Measurements from ENCODE around the gene NME9. TPM values are rescaled to one million over a fixed set of nuclear protein-coding genes. Genes with fewer than 3 reads are reported as not detected.

The NME9 gene
- polyA plus RNA-seq, 2 of the 4 experiments (the other 2 are of a cell fraction) = 0.05 TPM; not detected in 1

- TF ChIP-seq RNF2 (IDR thresholded peaks at IDR 0.05; ENCODE audit: borderline replicate concordance, low read depth) (no peak), KDM5A (IDR thresholded peaks at IDR 0.05) (no peak), CBX8 (IDR thresholded peaks at IDR 0.05) (no peak), NPAS2 (CRISPR knock-in tag; IDR thresholded peaks at IDR 0.05; ENCODE audit: borderline replicate concordance) (no peak)
- TF ChIP-seq, protein P1, sequence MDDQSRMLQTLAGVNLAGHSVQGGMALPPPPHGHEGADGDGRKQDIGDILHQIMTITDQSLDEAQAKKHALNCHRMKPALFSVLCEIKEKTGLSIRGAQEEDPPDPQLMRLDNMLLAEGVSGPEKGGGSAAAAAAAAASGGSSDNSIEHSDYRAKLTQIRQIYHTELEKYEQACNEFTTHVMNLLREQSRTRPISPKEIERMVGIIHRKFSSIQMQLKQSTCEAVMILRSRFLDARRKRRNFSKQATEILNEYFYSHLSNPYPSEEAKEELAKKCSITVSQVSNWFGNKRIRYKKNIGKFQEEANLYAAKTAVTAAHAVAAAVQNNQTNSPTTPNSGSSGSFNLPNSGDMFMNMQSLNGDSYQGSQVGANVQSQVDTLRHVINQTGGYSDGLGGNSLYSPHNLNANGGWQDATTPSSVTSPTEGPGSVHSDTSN (IDR thresholded peaks at IDR 0.05) = no peak
- TF ChIP-seq, protein P2, sequence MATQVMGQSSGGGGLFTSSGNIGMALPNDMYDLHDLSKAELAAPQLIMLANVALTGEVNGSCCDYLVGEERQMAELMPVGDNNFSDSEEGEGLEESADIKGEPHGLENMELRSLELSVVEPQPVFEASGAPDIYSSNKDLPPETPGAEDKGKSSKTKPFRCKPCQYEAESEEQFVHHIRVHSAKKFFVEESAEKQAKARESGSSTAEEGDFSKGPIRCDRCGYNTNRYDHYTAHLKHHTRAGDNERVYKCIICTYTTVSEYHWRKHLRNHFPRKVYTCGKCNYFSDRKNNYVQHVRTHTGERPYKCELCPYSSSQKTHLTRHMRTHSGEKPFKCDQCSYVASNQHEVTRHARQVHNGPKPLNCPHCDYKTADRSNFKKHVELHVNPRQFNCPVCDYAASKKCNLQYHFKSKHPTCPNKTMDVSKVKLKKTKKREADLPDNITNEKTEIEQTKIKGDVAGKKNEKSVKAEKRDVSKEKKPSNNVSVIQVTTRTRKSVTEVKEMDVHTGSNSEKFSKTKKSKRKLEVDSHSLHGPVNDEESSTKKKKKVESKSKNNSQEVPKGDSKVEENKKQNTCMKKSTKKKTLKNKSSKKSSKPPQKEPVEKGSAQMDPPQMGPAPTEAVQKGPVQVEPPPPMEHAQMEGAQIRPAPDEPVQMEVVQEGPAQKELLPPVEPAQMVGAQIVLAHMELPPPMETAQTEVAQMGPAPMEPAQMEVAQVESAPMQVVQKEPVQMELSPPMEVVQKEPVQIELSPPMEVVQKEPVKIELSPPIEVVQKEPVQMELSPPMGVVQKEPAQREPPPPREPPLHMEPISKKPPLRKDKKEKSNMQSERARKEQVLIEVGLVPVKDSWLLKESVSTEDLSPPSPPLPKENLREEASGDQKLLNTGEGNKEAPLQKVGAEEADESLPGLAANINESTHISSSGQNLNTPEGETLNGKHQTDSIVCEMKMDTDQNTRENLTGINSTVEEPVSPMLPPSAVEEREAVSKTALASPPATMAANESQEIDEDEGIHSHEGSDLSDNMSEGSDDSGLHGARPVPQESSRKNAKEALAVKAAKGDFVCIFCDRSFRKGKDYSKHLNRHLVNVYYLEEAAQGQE (IDR thresholded peaks at IDR 0.05) = no peak
Measured at GRCh38 chr3:138300647-138301046, 29.0 kb downstream of the NME9 start (continued).

GRCh38 chr3:138297876-138298275 is 31.8 kb downstream of the NME9 start:
- ATAC-seq (no peak), DNase-seq (ENCODE audit: low read depth in 1 of 2, low spot score in 1 of 2) (no peak), FAIRE-seq (no peak)
- H3K4me1 ChIP-seq = no peaks in the 10 kb centered on the region
- TF ChIP-seq NPAS2 (CRISPR knock-in tag; IDR thresholded peaks at IDR 0.05; ENCODE audit: borderline replicate concordance) (no peak), HDAC2 (IDR thresholded peaks at IDR 0.05) (no peak), JUNB (IDR thresholded peaks at IDR 0.05) (no peak), RARB (CRISPR knock-in tag; IDR thresholded peaks at IDR 0.05) (no peak), KDM5A (IDR thresholded peaks at IDR 0.05) (no peak), MYC (IDR thresholded peaks at IDR 0.05; ENCODE audit: borderline replicate concordance, low read length) (no peak), HEYL (CRISPR knock-in tag; IDR thresholded peaks at IDR 0.05) (no peak), NR3C1 (IDR thresholded peaks at IDR 0.05) (no peak), SREBF2 (IDR thresholded peaks at IDR 0.05) (no peak), EP300 (IDR thresholded peaks at IDR 0.05) (no peak), EHF (CRISPR knock-in tag; IDR thresholded peaks at IDR 0.05) (no peak), PHF8 (IDR thresholded peaks at IDR 0.05; ENCODE audit: borderline replicate concordance, low read depth) (no peak)
- TF ChIP-seq, protein P1 (IDR thresholded peaks at IDR 0.05) = no peak
- TF ChIP-seq, protein P3, sequence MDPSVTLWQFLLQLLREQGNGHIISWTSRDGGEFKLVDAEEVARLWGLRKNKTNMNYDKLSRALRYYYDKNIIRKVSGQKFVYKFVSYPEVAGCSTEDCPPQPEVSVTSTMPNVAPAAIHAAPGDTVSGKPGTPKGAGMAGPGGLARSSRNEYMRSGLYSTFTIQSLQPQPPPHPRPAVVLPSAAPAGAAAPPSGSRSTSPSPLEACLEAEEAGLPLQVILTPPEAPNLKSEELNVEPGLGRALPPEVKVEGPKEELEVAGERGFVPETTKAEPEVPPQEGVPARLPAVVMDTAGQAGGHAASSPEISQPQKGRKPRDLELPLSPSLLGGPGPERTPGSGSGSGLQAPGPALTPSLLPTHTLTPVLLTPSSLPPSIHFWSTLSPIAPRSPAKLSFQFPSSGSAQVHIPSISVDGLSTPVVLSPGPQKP (IDR thresholded peaks at IDR 0.05; ENCODE audit: low read depth, low read length) = no peak
- no peak overlapping the region for H3K4me2 ChIP-seq
- 94% methylated on average over 1 of the region's 1 CpG for whole genome bisulfite sequencing (ENCODE audit: missing lambda C conversion rate)
- no peaks in the 10 kb centered on the region for H3K9me3 ChIP-seq
- POLR2A ChIA-PET = no interaction called here
- no peak overlapping the region for H3K4me3 ChIP-seq
- H3K27ac ChIP-seq = no peak overlapping the region
- CTCF ChIA-PET = no interaction called here

DNA sequence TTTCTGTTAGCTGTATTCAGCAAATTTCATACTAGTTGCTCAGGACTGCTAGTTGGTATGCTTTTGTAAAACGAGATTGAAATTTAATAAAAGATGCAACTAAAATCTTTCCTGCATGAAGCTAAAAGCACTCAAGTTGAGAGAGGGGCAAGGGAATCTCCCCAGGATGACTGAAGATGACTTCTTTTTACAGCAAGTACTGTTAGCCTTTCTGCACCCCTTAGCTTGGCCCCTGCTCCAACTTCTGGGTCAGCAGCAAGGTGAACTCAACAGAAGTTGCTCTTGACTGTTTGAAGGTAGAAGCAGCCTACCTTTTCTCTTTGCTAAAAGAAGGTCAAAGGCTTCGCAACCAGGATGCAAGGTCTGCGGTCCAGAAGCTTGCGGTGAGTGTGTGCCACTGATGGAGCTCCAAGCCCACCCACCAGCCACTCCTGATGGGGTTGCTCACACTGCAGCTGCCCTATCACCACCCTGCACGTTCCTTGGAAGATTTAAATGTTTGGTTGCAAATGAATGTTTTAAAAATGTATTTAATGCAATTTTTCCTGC is 32.5 kb downstream of the NME9 start:
- no peak overlapping the region for H3K4me2 ChIP-seq
- DNase-seq (ENCODE audit: low read depth in 1 of 2, low spot score in 1 of 2) = no peak
- no peak for FAIRE-seq
- POLR2A ChIA-PET = no interaction called here
- H3K27ac ChIP-seq = no peak overlapping the region
- WGBS (ENCODE audit: missing lambda C conversion rate) = 86% methylated on average over 5 of the region's 5 CpGs
- ATAC-seq = no peak
- no peaks in the 10 kb centered on the region for H3K9me3 ChIP-seq
- no peaks in the 10 kb centered on the region for H3K4me1 ChIP-seq
- CTCF ChIA-PET = no interaction called here
- no peak overlapping the region for H3K4me3 ChIP-seq
- TF ChIP-seq ZFP36 (IDR thresholded peaks at IDR 0.05; ENCODE audit: borderline replicate concordance, partially characterized antibody) (no peak), CHD2 (IDR thresholded peaks at IDR 0.05; ENCODE audit: low read length, partially characterized antibody) (no peak), HEYL (CRISPR knock-in tag; IDR thresholded peaks at IDR 0.05) (no peak), EHF (CRISPR knock-in tag; IDR thresholded peaks at IDR 0.05) (no peak), CHD4 (IDR thresholded peaks at IDR 0.05; ENCODE audit: borderline replicate concordance) (no peak), RCOR1 (IDR thresholded peaks at IDR 0.05; ENCODE audit: low read depth, low read length) (no peak), ESRRA (IDR thresholded peaks at IDR 0.05; ENCODE audit: borderline replicate concordance, low read length) (no peak), NPAS2 (CRISPR knock-in tag; IDR thresholded peaks at IDR 0.05; ENCODE audit: borderline replicate concordance) (no peak), BHLHE40 (IDR thresholded peaks at IDR 0.05; ENCODE audit: low read depth, low read length) (no peak), EP300 (IDR thresholded peaks at IDR 0.05) (no peak), NFE2L2 (conservative IDR thresholded peaks at IDR 0.05; ENCODE audit: low read length) (no peak), MAX (IDR thresholded peaks at IDR 0.05) (no peak), FOSB (CRISPR knock-in tag; IDR thresholded peaks at IDR 0.05) (no peak), FOSL2 (IDR thresholded peaks at IDR 0.05) (no peak), FOSL2 (CRISPR knock-in tag; IDR thresholded peaks at IDR 0.05) (no peak)
- TF ChIP-seq, protein P4, sequence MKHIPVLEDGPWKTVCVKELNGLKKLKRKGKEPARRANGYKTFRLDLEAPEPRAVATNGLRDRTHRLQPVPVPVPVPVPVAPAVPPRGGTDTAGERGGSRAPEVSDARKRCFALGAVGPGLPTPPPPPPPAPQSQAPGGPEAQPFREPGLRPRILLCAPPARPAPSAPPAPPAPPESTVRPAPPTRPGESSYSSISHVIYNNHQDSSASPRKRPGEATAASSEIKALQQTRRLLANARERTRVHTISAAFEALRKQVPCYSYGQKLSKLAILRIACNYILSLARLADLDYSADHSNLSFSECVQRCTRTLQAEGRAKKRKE (CRISPR knock-in tag; IDR thresholded peaks at IDR 0.05; ENCODE audit: low read depth) = no peak

Data from A549 (cell line).